Thymus (tissue), 11 donors: ENCODE measurements around the gene CDCP2. TPM values are rescaled to one million over a fixed set of nuclear protein-coding genes. Genes with fewer than 3 reads are reported as not detected.
"Not testable (repeated sequence)": the region's sequence is repeated elsewhere in the genome, so short reads cannot be mapped to it uniquely, and the experiment has no call there.

ENCODE experiments used
- DNase-seq, 9 donors: peaks; one replicate each; pipeline ENCODE4 v3.0.0-alpha.2; 2013; ENCODE audit warnings: low spot score in 9 of 9, low read depth in 6 of 9, missing footprints in 1 of 9
- H3K27ac ChIP-seq, 2 donors: one replicate each; pipeline ENCODE4 v1.5.1; 2013; ENCODE audit warnings: control low read depth in 1 of 2, low read depth in 1 of 2, low read length in 1 of 2, mild to moderate bottlenecking in 1 of 2, moderate library complexity in 1 of 2
- H3K27me3 ChIP-seq, 2 donors: one replicate each; pipeline ENCODE4 v1.5.1; 2013; ENCODE audit warnings: low read length in 1 of 2; ENCODE audit not compliant: control insufficient read depth in 2 of 2, insufficient read depth in 1 of 2
- H3K36me3 ChIP-seq, 2 donors: one replicate each; pipeline ENCODE4 v1.5.1; 2013; ENCODE audit warnings: low read length in 1 of 2, mild to moderate bottlenecking in 1 of 2, moderate library complexity in 1 of 2; ENCODE audit not compliant: control insufficient read depth in 2 of 2, insufficient read depth in 2 of 2
- H3K4me1 ChIP-seq, 2 donors: one replicate each; pipeline ENCODE4 v1.5.1; 2013; ENCODE audit warnings: low read length in 2 of 2; ENCODE audit not compliant: control insufficient read depth in 2 of 2, insufficient read depth in 2 of 2
- H3K4me3 ChIP-seq, 2 donors: one replicate each; pipeline ENCODE4 v1.5.1; 2013; ENCODE audit warnings: low read length in 2 of 2, control low read depth in 1 of 2, mild to moderate bottlenecking in 1 of 2
- H3K9me3 ChIP-seq, 2 donors: one replicate each; pipeline ENCODE4 v1.5.1; 2013; ENCODE audit warnings: low read length in 1 of 2, mild to moderate bottlenecking in 1 of 2; ENCODE audit not compliant: control insufficient read depth in 2 of 2, insufficient read depth in 1 of 2
- WGBS: extraction: QIAGEN DNeasy Blood & Tissue Kit; methylation state at CpG from one replicate; pipeline ENCODE4 v1.1.7; 2013; 5-methylcytosine and 5-hydroxymethylcytosine counted together
- polyA plus RNA-seq: library from polyadenylated mRNA; stranded (reverse); fragments of 200-250 nt; gene quantifications from one replicate; pipeline ENCODE4 v1.2.3, GENCODE V29; 2013
- total RNA-seq: library from RNA; stranded (reverse); fragments of 120-200 nt; gene quantifications from one replicate; pipeline ENCODE4 v1.2.4, GENCODE V29; 2013
- donor health status: healthy.

CDCP2 gene
- total and polyA plus RNA-seq, 2 donors, result not detected

DNA sequence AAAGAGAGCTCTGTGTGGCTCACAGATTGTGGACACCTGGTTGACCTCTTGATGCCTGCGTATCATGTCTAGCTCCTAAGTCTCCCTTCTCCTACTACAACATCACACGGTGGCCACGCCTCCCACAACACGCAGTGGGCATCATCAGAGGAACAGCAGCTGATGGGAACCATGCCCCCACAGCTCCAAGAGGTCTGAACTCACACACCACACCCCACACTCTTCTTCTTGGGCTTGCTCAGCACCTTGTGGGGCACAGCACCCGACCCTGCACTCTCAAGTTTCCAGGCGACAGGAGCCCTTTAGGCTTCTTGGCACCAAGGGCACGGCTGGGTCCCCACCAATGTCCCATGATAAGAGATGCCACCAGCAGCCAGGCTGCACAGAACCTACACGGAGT is 18.8 kb upstream of the CDCP2 start:
- Histone ChIP-seq H3K9me3 (no peaks in the 10 kb centered on the region), H3K4me1 (peaks cover 0 to 2% of the 10 kb centered on the region in 2 donors), H3K36me3 (no peaks in the 10 kb centered on the region), H3K4me3 (no peak overlapping the region), H3K27me3 (no peaks in the 10 kb centered on the region), H3K27ac (no peak overlapping the region)
- 98% methylated on average over 8 of the region's 8 CpGs for WGBS
- no peak for DNase-seq

DNA sequence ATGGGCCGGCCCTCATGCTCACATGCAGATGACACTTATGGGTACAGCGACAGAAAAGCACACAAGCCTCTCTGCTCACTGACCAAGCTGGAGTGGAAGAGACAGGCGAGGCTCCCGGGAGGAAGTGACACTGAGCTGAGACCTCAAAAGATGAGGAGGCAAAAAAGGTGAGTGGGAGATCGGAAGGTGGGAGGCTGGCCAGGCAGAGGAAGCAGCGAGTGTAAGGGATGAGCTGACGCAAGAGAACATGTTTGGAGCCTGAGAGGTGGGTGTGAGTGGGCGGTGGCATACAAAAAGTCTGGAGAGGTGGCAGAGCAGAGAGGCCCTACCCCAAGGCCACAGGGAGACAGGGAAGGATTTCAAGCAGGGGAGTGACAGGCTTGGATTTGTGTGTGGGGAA is 18.2 kb upstream of the CDCP2 start:
- no peak for DNase-seq
- WGBS, result 96% methylated on average over 8 of the region's 8 CpGs
- H3K4me3 ChIP-seq, result no peak overlapping the region
- H3K4me1 ChIP-seq, result peaks cover 0 to 2% of the 10 kb centered on the region in 2 donors
- no peaks in the 10 kb centered on the region for H3K9me3 ChIP-seq
- H3K27ac ChIP-seq, result no peak overlapping the region
- H3K36me3 ChIP-seq, result no peaks in the 10 kb centered on the region
- no peaks in the 10 kb centered on the region for H3K27me3 ChIP-seq

GRCh38 chr1:54169068-54169467 is 16.3 kb upstream of the CDCP2 start:
- peaks cover 0 to 2% of the 10 kb centered on the region in 2 donors for H3K4me1 ChIP-seq
- WGBS, result 87% methylated on average over 3 of the region's 3 CpGs
- no peak overlapping the region for H3K4me3 ChIP-seq
- H3K36me3 ChIP-seq, result no peaks in the 10 kb centered on the region
- H3K9me3 ChIP-seq, result no peaks in the 10 kb centered on the region
- no peaks in the 10 kb centered on the region for H3K27me3 ChIP-seq
- H3K27ac ChIP-seq, result no peak overlapping the region
- DNase-seq, result no peak

GRCh38 chr1:54168206-54168965 is 15.6 kb upstream of the CDCP2 start:
- no peak overlapping the region for H3K4me3 ChIP-seq
- 93% methylated on average over 8 of the region's 8 CpGs for WGBS
- H3K9me3 ChIP-seq, result no peaks in the 10 kb centered on the region
- H3K36me3 ChIP-seq, result no peaks in the 10 kb centered on the region
- no peak for DNase-seq
- no peaks in the 10 kb centered on the region for H3K4me1 ChIP-seq
- H3K27me3 ChIP-seq, result no peaks in the 10 kb centered on the region
- H3K27ac ChIP-seq, result no peak overlapping the region

GRCh38 chr1:54167422-54168139 is 14.8 kb upstream of the CDCP2 start:
- H3K9me3 ChIP-seq, result no peaks in the 10 kb centered on the region
- no peaks in the 10 kb centered on the region for H3K4me1 ChIP-seq
- H3K4me3 ChIP-seq, result no peak overlapping the region
- 92% methylated on average over 9 of the region's 9 CpGs for WGBS
- no peaks in the 10 kb centered on the region for H3K36me3 ChIP-seq
- DNase-seq, result no peak
- no peaks in the 10 kb centered on the region for H3K27me3 ChIP-seq
- no peak overlapping the region for H3K27ac ChIP-seq

DNA sequence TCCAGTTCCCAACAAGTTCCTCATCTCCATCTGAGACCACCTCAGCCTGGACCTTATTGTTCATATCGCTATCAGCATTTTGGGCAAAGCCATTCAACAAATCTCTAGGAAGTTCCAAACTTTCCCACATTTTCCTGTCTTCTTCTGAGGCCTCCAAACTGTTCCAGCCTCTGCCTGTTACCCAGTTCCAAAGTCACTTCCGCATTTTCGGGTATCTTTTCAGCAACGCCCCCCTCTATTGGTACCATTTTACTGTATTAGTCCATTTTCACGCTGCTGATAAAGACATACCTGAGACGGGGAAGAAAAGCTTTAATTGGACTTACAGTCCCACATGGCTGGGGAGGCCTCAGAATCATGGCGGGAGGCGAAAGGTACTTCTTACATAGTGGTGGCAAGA is 13.6 kb upstream of the CDCP2 start:
- not testable (repeated sequence) for H3K27me3 ChIP-seq, DNase-seq, H3K36me3 ChIP-seq, H3K27ac ChIP-seq, H3K4me1 ChIP-seq, H3K4me3 ChIP-seq, H3K9me3 ChIP-seq
- 98% methylated on average over 8 of the region's 8 CpGs for WGBS

DNA sequence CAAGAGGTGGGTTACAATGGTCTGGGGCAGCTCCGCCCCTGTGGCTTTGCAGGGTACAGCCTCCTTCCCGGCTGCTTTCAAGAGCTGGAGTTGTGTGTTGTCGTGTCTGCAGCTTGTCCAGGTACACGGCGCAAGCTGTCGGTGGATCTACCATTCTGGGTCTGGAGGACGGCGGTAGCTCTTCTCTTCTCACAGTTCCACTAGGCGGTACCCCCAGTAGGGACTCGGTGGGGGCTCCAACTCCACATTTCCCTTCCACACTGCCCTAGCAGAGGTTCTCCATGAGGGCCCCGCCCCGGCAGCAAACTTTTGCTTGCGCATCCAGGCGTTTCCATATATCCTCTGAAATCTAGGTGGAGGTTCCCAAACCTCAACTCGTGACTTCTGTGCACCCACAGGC is 12.3 kb upstream of the CDCP2 start:
- 95% methylated on average over 15 of the region's 15 CpGs for WGBS
- H3K4me1 ChIP-seq, result no peaks in the 10 kb centered on the region
- H3K36me3 ChIP-seq, result no peaks in the 10 kb centered on the region
- H3K27me3 ChIP-seq, result no peaks in the 10 kb centered on the region
- DNase-seq, result no peak
- H3K27ac ChIP-seq, result no peak overlapping the region
- H3K9me3 ChIP-seq, result no peaks in the 10 kb centered on the region
- no peak overlapping the region for H3K4me3 ChIP-seq

DNA sequence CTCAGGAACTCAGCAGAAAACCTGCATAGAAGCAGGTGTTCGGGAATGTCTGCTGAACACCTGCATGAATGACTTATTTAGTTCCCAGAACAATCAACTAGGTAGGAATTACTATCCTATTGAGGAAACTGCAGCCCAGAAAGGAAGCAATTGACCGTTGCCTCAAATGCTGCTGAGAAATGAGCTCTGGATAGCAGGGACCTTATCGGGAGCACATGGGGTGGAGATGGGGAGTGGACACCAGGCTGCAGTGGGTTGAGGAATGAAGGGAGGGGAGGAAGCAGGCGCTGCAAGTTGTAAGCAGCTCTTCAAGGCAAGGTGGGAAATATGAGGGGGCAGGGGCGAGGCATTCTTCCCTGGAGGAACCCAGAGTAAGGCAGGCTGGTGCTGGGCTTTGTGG is 10.8 kb upstream of the CDCP2 start:
- Histone ChIP-seq H3K4me3 (no peak overlapping the region), H3K27ac (no peak overlapping the region), H3K4me1 (no peaks in the 10 kb centered on the region), H3K9me3 (no peaks in the 10 kb centered on the region), H3K36me3 (no peaks in the 10 kb centered on the region), H3K27me3 (no peaks in the 10 kb centered on the region)
- DNase-seq, result no peak
- WGBS, result 94% methylated on average over 5 of the region's 5 CpGs

DNA sequence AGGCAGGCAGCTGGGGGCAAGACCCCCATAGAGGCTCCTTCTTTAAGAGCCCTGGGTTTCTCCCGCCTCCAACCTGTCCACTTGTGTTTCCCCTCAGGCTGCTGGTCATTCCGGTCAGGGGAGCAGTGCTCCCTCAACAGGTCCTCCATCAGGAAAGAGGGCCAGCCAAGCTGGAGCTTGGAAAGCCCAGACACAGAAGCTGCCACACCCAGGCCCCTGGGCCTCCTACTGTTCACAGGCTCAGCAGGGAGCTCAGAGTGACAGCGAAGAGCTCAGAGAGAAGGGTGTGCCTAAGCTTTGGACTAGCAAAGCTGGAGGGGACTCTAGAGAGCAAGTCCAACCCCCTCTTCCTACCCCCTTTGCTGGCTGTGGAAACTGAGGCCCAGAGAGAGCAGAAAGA is 10.3 kb upstream of the CDCP2 start:
- H3K4me1 ChIP-seq, result no peaks in the 10 kb centered on the region
- no peaks in the 10 kb centered on the region for H3K36me3 ChIP-seq
- 98% methylated on average over 3 of the region's 3 CpGs for WGBS
- H3K9me3 ChIP-seq, result no peaks in the 10 kb centered on the region
- no peak overlapping the region for H3K4me3 ChIP-seq
- no peak for DNase-seq
- H3K27me3 ChIP-seq, result no peaks in the 10 kb centered on the region
- no peak overlapping the region for H3K27ac ChIP-seq
